Femur (tissue), 1 donor: Measurements from ENCODE around the gene GUCY1A2.
"Not testable (repeated sequence)": the region's sequence is repeated elsewhere in the genome, so short reads cannot be mapped to it uniquely, and the experiment has no call there.

Experiments
- DNase-seq: peaks from one replicate; pipeline ENCODE4 v3.0.0-alpha.2; 2017

The GUCY1A2 gene

DNA sequence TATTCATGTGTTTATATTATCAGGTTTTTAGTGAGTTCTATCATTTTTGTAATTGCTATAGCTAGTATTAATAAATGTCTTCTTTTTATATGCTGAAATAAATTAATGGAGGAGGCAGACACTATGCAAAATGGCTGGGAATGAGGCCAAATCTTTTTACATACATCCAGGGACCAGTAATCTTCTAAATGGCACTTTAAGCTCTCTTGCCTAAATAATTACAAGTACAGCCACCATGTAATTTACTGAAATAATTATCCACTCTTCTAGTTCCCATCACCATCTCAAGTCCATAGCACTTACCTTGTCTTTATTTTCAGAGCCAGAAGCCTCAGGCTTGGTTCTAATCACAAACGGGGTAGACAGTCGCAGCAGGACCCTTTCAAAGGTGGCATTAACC, 79.1 kb downstream of the GUCY1A2 start:
- no peak for DNase-seq

DNA sequence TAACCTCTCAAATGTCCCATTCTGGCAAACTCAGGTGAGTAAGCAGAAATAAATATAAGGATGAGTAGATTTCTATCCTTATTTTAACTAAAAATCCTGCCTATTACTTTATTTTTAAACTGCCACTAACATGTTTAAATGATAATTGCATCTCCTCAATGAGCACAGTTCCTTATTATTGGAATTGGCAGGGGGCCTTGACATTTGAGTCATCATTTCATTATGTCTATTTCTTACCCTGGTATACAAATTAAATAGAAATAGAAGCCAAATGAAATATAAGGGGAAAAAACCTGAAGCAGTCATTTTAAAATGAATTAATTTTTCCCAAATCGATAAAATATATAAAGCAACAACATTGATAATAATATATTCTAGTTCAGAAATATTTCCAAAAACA, 81.2 kb downstream of the GUCY1A2 start:
- DNase-seq = no peak

DNA sequence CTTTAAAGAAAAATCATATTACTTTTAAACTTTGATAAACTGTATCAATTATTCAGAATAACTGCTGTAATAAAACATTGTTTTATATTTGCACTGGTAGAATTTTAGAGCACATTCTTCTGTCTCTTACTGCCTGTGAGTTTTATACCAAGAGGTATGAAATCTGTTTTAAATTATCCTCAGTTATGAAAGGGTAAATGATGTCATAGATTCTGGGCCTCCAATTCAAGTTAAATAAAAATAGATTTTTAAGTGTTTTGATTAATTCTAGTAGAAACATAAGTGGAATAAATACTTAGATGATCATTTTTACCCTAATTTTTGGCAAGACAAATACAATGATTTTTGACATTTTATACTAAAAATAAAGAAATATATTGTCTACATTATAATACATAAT, 93.0 kb downstream of the GUCY1A2 start:
- no peak for DNase-seq

DNA sequence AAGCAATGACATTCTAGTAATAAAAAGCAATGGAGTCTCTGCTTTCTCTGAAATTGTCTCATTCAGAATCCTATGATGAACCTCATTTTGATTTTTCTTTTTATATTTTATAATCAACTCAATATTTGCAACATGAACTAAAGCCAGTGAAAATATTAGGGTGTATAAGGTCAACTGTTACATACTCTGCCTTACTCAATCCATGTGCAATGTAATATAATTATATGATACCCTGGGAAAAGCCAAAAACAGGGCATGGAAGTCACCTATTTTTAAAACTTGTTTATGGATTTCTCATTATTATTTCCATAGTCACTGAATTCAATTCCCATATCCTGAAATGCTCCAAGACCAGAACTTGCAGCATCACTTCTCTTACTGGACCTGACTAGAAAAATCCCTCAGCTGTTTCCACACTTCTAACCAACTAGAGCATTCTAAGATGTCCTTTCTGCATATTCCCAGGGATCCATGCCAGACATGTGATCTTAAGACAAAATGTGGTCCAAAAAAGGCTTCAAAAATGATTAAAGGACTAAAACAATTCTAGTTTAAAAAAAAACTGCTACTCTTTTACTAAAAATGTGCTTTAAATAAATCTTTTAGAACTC, 97.3 kb downstream of the GUCY1A2 start:
- DNase-seq = no peak

DNA sequence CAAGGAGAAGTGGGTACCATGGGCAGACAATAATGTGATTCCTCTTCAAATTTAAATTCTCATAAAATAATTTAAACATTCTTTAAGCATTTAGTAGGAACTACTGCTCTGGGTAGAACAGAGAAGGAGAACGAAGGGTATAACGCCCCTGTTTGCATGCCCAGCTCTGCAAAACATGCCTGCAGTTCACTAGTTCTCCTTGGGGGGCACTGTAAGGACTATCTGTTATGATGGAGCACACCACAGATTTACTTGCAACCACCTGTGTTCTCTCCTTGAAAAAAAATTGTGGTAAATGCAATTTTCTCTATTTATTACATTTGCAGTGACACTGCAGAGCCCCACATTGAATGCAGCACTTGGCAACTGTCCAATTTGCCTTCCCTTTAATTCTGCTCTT, 100.3 kb downstream of the GUCY1A2 start:
- DNase-seq = no peak

DNA sequence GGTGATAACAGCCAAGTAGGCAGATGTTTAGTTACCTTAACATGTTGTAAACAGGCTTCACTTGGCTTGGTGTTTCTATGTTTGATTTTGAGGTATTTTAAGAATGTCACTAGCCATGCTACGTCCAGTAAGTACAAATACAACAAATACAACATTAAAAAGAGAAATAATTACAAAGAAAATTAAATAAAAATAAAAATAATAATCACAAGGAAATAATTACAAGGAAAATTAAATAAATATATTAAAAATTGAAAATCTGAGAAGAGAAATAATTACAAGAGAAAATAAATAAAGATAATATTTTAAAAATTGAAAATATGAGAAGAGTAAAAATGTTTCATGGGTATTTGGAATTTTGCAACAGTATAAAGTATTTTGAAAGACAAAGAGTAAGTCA, 103.9 kb downstream of the GUCY1A2 start:
- no peak for DNase-seq

DNA sequence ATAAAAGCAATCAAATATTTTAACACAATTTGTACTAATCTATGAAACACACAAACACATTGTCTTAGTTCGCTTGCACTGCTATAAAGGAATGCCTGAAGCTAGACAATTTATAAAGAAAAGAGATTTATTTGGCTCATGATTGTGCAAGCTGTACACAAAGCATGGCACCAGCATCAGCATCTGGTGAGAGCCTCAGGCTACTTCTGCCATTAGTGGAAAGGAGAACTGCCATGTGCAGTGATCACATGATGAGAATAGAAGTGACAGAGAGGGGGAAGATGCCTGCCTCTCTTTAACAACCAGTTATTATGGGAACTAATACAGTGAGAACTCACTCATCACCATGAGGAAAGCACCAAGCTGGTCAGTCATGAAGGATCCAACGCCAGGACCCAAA, 105.1 kb downstream of the GUCY1A2 start:
- no peak for DNase-seq

DNA sequence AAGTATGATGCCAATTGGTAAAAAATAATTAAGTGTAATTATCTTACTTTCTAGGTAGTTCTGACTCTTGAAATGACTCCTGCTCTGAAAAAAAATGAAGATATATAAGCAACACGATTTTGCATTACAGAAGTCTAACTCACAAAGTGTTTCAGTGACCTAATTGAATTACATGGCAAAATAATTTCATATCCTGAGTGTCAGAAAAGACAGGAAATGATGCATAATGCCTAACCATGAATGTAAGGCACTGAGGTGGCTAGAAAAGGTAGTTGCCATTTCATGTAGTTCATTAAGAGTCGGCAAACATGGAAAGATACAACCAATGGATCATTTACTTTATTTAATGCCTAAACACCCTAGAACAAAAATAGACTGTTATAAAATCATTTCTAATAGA, 113.5 kb downstream of the GUCY1A2 start:
- DNase-seq = no peak

DNA sequence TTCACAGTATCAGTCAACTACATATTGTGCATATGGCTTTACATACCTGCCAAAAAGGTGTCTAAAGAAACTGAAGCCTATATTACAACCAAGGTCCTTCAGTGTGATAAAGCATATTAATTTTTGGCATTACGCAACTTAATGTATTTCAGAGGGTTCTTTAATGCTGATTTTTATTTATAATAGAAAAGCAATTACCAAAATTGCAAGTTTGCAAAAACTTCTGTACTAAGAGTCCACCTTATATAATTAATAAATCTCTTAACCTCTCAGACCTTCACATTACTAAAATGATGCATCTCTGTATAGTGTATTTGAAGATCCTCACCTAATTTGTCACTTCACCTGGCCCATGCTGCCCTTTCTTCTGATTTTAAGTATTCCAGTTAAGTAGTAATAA, 128.6 kb downstream of the GUCY1A2 start:
- no peak for DNase-seq

DNA sequence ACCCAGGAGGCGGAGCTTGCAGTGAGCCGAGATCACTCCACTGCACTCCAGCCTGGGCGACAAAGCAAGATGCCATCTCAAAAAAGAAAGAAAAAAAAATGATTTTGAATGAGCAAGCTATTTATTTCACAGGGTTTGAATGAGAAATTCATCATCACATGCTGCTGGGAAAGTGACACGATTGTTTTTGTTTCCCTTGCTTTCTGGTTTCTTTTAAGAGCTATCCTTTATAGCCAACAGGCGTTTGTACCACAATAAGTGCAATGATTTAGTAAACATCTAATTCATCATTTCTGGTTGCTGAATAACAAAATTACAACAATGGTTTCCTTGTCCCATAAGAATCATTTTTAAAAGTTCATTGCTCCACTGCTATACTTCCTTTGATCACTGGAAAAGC, 129.9 kb downstream of the GUCY1A2 start:
- no peak for DNase-seq

DNA sequence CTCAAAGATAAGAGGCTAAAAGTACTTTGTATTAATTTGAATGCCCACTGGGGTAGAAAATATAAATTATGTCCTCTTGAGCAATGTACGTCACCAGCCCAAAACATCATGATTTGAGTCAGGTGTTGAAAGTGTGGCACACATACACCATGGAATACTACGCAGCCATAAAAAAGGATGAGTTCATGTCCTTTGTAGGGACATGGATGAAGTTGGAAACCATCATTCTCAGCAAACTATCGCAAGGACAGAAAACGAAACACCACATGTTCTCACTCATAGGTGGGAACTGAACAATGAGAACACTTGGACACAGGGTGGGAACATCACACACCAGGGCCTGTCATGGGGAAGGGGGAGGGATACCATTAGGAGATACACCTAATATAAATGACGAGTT, 134.6 kb downstream of the GUCY1A2 start:
- DNase-seq = not testable (repeated sequence)

DNA sequence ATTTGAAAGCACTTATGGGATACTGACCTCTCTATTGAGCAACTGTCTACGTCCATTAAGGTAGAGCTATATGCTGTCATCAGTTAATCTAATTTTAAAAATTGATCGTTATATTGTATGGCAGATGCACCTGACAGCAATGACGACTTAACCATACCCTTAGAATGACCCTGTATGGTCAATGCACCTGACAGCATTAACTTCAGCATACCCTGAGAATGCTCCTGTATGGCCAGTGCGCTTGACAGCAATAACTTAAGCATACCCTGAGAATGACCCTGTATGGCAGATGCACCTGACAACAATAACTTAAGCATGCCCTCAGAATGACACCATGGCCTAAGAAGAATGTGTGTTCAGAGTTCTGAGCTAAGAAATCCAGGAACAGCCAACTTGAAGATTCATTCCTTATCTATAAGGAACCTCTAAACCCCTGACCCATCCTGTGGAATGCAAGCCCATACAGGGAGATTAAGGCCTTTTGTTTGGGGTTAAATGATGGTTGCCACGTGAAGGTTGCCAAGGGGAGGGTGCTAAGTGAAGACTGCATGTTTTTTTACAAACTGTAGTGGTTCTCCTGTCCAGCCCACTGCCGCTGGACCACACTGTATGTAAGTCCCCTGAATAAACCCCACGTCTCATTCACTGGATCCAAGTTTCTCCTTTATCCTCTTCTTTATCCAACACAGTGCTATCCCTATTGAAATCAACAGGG, 138.3 kb downstream of the GUCY1A2 start:
- no peak for DNase-seq

DNA sequence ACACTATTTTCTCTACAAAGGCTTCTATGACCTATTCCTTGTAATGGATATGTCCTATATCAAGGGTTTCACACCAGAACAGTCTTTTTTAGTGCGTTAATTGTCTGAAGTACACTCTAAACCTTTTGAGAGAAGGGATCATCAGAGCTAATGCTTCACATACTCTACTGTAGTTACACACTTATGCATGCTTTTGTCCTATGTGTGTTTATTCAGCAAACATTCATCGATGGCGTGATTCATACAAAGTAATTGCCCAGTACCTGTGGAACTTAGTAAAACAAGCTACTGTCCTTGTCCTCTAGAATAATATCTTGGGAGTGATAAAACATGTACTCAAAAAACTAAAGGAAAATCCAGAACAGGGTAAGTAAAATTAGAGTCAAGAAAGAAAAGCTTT, 139.2 kb downstream of the GUCY1A2 start:
- no peak for DNase-seq

DNA sequence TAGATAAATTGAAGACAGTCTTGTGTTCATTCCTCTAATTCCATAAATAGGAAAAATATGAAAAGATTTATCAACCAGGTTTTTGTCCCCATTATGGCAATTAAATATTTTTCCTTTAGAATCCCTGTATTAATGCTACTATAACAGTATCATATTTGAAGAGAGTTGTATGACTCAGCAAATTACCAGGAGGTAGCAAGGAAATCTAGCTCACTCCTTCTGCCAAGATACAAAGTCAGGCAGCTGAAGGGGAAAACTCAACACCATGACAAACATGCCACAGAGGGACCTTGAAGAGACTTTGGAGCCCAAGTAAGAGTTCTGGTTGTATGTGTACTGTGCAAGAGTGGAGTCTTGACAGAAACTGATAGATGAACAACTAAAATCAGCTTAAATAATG, 143.3 kb downstream of the GUCY1A2 start:
- no peak for DNase-seq

DNA sequence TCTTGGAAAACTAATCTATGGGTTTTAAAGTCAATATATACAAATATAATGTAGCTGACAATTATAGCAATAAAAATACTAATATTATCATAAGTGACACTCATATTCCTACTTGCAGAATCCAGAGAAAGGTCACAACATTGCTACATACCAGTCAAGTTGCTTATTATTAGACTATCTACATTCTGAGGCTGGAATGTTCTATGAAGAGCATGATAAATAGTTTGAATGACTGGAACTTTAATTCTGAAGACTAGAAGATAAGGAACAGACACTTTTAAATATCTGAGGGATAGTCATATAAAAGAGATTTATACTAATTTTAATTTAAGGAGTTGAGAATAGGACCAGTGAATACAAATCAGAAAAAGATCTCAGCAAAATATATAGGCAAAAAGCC, 146.0 kb downstream of the GUCY1A2 start:
- no peak for DNase-seq

DNA sequence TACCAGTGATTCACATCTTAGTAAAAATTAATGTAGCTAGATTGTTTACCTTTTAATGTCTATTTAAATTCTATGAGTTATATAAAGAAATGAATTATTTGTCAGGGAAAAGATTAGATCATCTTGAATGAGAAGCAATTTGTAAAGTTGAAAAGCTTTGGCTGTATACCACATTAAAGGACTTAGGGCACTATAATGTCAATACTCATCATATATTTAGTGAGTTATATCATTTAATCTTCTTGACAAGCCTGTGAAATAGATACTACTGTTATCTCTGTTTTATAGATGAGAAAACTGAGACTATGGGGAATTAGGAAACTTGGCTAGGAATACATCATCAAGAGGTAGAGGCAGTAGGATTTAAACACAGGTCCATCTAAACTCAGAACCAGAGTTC, 160.1 kb downstream of the GUCY1A2 start:
- no peak for DNase-seq

DNA sequence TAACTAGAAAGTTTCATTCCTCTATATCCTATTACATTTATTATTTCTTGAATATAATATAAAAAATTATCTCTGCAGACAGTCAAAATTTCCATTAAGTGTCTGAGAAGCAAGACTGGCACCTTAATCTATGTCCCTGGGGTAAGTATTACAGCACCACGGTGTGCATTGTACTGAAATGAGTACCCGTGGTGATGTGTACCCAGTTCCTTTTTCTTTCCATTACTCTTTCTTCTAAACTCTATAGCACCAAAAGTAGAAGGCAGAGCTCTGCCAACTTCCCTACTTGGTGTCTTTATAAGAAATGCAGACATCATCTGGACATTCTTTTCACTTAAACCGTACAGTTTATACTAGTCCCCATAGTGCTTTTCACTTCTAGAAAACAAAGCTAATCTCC, 161.7 kb downstream of the GUCY1A2 start:
- no peak for DNase-seq

DNA sequence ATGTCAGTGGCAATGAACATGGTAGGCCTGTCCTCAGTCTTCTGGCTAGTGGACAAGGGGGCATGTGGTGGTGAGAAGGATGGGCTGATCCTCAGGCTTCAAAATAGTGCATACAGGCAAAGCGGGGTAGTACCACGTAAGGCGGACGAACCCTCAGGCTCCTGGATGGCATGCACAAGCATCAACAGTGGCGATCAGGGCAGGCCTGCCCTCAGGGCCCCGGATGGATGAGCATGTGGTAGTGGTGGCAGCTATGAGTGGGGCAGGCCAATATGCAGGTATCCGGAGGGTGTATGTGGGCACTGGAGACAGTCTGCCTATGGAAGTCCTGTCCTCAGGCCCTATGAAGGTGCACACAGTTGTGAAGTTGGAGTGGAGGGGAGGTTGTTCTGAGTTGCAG, 163.8 kb downstream of the GUCY1A2 start:
- DNase-seq = no peak

DNA sequence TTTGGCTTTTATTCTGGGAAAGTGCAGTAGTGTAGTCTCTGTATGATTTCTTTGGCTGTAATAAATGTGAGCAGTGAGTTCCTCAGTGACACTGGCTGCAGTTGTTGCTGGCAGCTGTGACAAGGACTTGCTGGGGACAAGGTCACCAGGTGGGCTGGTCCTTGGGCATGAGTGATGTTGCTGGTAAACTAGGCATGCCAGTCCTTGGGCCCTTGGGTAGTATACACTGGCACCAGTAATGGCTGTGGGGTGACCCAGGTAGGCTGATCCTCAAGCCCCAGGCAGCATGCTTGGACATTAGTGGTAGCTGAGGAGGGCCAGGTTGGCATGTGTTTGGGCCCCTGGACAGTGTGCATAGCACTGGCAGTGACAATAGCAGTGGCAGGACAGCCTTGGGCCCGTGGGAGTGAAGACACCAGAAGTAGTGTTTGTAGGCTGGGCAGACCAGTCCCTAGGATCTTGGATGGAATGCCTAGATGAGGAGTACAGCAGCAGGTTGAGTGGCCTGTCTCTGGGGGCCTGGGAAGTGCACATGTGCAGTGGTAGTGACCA, 164.3 kb downstream of the GUCY1A2 start:
- DNase-seq = no peak

DNA sequence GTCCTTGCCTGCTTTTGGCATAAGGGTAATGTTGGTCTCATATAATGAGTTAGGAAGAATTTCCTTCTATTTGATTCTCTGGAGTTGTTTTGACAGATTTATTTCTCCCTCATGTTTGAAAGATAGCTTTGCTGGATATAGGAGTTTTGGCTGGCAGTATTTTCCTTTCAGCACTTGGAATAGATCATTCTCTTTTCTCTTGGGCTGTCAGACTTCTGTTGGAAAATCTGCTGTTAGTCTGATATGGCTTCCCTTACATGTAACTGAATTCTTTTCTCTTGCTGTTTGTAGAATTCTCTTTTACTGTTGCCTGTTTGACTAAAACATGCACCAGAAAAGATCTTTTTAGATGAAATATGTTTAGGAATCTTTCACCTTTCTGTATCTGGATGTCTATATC, 165.5 kb downstream of the GUCY1A2 start:
- DNase-seq = no peak

DNA sequence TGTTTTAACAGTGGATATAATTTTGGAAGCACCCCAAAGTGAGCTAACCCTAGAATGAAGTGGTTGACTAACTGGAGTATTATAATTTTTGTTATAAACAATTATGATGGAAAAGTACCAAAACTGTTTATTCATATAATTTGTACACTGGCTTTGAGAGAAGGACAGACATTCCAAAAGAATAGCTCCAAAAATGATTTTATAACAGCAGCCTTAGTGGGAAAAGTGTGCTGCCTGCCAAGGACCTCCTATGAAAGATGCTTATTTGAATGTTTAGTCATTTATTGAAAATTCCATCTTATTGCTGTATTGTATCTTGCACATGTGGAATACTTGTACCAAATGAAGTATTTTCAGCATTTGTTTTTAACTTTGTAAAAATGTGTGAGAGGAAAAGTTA, 169.8 kb downstream of the GUCY1A2 start:
- DNase-seq = no peak

DNA sequence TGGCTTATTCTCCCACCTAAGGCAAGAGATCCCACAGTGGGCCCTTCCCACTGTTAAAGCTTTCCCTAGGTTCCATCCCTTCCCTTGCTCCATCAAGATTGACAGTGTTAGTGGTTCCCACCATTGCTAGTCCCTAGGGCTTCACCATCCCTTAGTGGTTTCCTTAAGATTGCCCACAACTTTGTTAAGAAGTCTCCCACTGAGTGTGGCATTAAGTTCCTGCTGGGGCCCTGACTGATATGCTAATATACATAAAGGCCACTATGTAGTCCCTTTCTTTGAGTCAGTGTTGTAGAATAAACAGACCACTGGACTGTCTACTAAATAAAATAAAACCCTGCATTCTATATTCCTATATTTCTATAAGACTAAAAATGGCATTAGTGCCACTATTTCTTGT, 176.1 kb downstream of the GUCY1A2 start:
- DNase-seq = no peak

DNA sequence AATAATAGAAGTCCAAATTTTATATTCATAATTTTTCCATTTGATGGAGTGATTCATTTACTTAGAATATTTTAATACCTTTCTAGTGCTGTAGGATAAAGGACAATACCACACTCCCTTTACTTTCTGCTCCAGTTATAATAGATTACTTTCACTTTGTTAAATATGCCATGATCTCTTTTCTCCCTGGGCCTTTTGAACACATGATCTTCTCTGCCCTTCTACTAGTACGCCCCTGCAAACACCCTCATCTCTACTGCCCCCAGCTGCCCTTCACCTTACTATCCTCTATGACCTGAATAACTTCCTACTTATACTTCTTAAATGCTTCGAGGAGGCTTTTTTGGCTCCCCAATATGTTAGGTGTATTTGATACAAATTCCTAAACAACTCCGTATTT, 177.3 kb downstream of the GUCY1A2 start:
- DNase-seq = no peak

DNA sequence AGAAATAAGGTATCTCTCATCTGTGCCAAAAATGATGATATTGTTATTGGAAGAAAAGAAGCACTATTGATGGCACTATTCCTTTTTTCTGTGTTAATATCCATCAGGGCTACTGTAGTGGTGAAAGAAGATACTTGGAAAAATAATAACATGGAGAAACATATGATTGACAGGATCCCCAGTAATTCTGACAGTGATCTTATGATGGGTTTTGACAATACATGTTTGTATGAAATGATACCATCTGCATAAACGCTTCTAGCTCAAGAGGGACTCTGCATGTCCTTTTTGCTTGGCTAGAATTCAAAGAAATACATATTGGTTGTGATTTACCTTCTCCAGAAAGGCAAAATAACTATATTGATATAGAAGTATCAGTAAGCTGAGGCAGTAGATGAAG, 178.1 kb downstream of the GUCY1A2 start:
- no peak for DNase-seq

DNA sequence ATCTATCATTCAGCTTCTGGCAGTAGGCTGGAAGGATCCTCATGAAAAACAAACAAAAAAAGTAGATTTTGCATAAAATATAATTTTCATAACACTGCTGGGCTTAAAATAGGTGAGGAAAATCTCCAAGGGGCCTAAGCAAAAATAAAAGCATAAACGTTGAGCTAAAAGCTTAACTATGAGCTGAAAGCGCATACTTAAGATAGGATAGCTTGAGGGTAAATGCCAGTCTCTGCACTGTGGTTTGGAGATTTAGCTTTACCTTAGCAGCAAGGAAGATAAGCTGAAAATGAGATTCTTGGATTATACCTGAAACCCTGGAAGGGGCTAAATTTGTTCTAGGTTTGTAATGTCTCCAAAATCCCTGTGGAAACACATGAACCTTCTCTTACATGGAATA, 183.7 kb downstream of the GUCY1A2 start:
- no peak for DNase-seq
